T1000 (cell line): ENCODE measurements around the gene LBH.

ENCODE experiments used
- DNase-seq: peaks from one replicate; lab custom pipeline; 2025; ENCODE audit warnings: mixed read lengths; lab: John Stamatoyannopoulos, UW

The LBH gene

DNA sequence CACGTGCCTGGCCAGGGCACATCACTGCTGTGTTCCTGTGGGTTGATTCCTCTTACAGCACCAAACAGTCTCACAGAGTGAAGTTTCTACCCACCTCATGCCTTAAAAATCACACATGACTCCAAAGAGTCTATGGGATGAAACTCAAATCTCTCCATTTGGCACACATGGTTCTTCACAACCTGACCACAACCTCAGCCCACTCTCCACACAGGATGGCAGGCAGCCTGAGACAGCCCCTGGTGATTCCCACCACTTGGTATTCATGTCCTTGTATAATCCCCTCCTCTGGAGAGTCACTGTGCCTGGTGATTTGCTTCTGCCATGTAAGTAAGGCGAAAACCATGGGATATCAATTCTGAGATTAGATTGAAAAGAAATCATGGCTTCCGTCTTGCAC is 46.2 kb downstream of the LBH start:
- DNase-seq = no peak

DNA sequence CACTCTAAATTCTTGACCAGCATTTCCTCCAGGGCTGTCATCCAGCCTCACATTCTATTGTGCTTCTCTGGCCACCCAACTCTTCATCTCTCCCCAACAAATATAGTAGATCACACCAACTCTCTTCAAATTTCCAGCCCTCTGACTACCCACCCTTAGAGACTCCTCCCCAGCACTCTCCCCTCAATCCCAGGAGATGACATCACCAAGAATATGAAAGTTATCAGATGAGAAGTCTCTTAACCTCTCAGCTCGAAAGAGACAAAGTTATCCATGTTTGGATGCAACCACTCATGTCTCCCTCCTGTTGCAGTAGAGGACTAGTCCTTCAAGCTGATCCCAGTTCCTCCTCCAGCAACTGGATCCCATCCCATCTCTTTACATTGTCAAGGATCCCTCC is 47.1 kb downstream of the LBH start:
- no peak for DNase-seq

DNA sequence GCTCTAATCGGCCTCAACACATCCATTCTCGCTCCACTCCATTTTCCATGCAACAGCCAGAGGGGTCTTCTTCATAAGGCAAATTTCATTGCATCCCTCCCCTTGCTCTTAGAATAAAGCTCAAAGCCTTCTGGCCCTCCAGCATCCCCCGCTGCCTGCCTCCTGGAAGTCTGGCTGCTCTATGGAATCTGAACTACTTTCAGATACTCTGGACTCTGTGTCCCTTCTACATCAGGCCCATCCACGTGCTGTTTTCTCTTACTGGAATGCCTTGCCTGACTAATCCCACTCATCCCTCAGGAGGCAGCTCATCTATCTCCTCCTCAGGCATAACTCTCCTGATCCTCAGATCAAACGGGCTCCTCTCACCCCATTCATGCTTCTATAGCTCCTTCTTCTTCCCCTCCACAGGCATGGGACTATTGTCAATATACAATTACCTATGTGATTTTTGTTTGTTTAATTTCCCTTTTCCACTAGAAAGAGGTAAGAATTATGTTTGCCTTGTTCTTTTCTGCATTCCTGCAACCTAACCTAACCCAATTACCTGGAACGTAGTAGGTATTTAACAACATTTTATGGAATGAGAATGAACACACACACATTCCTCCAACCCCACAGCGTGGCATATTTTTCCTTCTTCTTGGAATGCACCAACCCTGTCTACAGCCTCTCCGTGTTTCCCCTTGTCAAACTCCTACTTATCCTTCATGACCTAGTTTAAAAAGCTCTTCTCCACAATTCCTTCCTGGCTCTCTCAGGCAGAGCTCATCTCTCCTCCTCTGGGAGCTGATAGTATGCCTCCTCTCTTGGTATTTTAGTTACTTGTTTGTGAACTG is 49.5 kb downstream of the LBH start:
- DNase-seq = no peak

DNA sequence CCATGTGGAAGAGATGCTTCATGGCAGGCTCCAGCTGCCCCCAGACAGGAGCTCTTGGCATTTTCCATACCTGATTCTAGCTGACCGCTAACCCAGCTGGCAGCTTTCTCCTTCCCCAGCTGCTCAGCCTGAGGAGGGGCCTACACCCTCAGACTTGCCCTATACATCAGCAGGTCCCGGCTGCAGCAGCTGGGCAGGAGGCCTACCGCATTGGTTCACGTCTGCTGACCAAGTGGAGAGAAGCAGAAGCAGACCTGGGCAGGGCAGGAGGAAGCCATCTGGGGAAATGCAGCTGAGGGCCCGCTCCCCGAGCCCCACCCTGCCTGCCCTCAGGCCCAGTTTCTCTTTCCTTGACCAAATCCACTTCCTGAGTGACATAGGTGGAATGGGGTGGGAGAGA is 50.7 kb downstream of the LBH start:
- no peak for DNase-seq

DNA sequence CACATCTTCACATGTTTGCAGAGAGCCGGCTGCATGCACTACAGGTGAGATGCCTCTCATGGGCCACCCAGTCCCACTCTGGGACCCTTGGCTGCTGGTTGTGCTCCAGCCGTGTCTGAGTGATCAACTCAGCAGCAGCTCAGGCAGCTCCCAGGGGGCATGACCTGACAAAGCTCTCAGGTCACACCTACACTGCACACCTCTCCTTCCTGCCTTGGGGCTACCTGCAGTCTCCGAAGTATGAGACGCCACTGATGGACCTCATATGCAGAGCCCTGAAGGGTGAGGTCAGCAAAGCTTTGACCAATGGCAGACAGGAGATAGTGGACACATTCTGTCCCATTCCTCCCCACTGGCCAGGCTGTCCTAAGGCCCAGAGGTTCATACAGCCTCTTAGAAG is 51.4 kb downstream of the LBH start:
- DNase-seq = no peak

DNA sequence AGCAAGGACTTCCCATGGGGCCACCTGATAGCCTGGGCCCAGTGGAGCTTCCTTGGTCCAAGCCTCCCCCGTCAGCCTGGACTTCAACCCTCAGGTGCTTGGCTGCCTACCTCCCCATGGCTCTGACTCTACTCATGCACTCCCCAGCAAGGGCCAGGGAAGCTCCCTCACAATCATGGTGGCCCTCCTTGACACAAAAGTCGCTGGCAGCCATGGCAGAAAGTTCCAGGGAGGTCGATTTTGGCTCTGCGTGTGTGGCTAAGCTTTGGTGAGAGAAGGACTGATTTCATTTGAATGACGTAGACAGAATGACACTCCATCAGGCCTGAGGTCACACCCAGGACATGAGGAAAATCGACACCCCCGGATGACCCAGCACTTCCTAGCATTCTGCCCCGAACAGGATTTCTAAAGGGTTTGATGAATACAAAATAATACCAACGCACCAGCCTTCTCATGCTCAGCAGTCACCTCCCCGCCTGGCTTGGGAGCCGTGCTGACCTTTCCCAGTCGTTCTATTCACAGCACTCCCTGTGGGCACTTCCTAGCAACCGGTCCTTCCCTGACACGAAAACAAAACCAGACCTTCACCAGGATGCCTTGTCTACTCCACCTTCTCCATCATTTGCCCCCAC is 52.7 kb downstream of the LBH start:
- no peak for DNase-seq

DNA sequence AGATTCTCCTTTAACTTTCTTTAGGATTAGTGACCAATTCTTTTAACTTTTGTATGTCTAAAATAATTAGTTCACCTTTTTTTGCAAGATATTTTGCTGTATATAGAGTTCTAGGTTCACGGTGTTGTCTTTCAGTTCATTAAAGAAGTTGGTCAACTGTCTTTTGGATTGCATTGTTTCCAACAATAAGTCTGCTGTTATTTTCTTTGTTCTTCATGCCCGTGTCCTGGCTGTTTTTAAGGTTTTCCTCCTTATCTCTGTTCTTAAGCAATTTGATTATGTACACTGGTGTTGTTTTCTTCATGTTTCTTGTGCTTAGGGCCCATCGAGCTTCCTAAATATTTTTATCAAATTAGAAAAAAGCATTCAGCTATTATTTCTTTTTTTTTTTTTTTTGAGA is 54.4 kb downstream of the LBH start:
- no peak for DNase-seq

DNA sequence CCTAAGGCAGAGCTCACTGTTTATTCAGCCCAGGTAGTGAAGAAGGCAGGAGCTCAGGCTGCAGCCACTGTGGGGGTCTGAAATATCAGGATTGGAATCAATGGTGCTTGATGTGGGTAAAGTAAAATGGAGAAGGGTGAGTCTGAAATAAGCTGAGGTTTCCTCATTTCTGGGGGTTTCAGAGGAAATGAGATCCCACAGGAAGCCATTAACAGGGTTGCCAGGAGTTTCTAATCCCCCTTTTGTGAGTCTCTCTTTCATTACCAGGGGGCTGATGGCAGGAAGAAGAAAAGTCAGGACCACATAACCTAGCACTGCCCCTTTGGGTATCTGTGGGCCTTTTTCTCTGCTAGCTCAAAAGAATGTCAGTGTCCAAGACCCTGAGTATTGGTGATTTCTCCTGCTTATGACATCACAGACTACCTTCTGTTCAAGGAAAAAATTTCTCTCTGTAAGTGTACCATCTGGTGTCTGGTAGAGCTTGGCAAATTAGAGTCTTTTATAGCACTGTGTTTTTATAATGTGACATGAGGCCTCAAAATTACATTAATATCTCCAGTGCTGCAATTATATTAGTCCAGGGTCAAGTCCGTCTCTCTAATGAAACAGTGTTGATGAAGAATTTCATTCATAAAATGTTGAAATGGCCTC is 56.0 kb downstream of the LBH start:
- no peak for DNase-seq

DNA sequence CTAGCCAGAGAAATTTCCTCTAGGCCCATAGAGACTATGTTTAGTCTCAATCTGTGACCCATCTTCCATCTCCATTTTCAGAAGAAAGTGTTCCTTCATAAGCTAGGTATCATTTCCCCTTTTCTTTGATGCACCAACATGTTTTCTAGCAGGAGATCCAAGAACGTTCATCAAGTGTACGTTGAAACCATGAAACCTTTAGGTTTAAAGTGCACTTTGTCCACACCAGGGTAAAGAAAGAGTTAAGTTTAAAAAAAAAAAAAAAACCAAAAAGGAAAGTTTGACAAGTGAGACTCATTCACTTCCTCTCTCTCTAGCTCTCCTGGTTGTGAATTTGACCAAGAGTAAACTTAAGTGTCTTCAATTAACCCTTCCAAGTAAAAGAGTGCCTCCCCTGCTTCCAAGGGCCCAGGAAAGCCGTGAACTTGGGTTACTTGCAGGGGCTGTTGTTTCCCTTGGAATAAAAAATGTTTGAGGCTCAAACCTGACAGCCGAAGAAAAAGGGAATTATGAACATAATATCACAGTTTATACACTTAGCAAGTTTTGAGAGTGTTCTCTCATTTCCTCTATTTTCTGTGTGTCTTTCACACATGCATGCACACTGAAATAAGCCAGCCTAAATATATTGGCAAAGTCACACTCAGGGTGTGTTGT is 56.7 kb downstream of the LBH start:
- DNase-seq = no peak

DNA sequence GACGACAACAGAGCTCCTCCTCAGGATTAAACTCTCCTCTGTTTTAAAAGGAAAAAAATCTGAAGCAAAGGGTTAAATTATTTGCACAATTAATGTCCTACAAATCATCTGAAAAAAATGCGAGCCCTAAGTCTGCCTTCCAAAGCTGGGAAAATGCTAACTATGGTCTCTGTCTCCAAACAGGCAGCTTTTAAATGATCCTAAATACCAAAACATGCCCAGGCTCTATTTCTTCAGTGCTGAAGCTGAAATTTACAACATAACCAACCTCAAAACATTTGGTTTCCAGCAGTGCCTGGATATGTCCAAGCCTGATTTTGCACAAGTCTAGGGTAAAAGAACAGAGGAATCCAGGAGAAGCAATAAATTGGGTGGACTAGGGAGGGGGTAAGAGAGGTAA is 57.2 kb downstream of the LBH start:
- DNase-seq = no peak

DNA sequence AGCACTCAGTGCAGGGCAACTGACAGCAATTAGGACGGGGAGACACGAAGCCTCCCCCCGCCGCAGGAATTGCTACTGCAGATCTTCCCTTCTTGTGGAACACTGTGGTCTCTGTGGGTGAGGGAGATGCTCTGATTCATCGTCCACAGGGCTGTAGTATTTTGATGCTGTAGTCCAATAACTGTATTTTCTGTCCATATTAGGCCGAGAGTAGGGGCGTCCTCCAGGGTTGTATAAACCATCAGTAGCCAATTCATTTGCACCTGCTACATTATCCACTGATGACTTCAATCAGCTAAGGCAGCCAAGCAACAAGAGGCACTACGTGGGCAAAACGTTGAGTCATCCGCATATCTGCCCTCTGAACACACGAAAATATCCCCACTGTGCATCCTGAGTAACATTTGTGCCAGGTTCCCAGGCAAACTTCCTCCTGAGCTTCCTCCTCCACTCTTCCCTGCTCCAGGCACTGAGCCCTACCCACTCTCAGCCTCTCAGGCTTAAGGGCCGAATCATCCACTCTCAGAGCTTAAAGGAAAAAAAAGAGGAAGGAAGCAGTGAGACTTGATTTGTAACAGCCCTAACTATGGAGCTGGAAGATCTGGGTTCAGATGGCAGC is 62.1 kb downstream of the LBH start:
- peak; percentile 72 for DNase-seq

DNA sequence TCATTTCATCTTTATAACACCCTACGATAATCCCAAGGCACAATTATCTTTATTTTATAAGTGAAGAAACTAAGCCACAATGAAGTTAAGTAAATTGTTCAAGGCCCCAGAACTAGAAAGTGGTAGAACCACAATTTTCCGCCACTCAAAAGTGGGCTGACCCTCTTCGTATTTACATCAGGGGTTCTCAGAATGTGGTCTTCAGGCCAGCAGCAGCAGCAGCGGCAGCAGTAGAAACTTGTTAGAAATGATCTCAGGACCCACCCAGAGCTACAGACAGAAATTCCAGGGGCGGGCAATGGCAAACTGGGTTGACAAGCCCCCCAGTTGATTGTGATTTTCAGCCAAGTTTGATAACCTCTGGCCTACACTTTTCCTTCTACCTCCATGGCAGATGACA is 62.8 kb downstream of the LBH start:
- no peak for DNase-seq

DNA sequence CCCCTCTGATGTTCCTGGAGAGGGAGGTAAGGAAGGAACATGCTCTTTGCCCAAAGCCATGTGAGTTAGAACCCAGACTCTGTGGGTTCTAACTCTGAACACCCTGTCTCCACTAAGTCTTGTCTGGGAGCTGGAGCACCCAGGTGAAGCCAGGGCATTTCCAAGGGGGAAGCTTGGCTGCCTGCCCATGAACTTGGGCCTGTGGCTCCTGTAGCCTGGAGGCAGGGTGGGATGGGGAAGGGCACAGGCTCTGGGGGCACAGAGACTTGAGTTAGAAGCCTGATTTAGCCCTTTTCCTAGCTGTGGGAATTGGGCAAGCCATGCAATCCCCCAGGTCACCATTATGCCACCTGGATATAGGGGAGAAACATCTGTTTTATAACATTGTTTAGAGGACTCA is 65.2 kb downstream of the LBH start:
- no peak for DNase-seq

DNA sequence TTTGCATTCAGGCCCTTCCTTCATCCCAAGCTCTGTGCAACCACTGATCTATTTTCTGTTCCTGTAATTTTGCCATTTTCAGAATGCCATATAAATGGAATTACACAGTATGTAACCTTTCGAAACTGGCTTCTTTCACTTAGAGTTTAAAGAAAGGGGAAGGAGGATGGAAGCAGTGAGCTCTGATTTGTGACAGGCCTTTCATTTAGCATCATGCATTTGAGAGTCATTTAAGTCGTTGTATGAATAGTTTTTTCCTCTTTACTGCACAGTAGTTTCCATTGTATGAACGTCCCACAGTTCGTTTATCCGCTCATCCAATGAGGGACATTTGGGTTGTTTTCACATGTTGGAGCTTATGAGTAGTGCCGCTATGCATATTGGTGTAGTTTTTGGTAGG is 67.0 kb downstream of the LBH start:
- no peak for DNase-seq

DNA sequence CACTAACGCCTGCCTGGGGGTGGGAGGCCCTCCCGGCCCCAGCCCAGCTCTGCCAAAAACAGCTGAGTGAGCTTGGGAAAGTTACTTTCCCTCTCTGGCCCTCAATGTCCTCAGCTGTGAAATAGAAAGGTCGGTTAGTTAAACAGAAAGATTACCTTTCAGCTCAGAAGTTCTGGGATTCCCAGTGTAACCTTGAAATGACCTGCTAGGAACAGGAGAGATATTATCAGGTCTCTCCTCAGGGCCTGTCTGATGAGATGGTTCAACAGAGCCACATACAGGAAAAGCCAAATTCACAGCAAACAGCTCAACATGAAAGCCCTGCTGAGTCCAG is 68.8 kb downstream of the LBH start:
- no peak for DNase-seq

DNA sequence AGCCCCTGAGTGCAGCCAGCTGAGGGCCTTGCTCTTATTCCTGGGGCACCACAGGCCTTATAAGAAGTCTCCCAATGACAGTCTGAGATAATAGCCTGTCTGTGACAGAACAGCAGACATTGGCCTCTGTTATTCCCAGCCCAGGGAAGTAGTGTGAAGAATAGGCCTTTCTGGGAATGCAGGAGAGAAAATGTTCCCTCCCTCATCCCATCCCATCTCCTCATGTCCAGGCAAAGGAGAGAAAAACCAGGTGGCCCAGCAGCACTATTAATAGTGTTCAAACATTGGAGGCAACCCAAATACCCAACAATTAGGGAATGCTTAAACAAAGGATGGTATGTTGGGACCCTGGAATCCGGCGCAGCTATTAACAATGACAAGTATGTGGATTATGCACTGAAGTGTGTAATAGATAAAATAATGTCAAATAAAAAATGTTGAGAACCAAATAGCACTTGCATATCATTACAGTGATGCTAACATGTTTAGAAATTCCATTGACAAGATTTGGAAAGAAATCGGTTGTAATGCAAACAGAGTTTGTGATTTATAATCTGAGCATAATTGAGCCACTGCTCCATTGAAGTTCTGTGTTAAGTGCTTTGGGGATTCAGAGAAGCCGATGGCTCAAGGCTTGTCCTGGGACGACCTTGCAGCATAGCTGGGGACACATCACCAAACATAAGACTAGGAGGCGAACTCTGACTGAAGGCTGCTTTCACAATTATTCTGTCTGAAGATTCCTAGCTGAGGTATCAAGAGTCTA is 69.3 kb downstream of the LBH start:
- no peak for DNase-seq

DNA sequence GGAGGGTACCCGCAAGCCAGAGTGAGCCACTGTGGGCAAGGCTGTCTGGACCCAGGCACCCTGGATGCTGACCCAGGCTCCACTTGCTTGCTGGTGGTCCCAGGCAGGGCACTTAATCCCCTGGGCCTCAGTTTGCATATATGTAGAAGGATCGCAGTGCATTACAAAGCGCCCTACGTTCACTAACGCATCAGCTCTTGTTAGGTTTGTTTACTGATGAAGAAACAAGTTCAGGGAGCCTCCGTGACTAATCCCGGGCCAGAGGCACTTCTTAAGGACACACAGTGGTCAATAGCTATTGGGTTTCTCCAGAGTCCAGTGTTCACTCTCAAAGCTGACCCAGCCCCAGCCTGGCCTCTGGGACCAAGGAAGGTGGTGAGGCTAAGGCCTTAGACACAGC is 70.2 kb downstream of the LBH start:
- no peak for DNase-seq

DNA sequence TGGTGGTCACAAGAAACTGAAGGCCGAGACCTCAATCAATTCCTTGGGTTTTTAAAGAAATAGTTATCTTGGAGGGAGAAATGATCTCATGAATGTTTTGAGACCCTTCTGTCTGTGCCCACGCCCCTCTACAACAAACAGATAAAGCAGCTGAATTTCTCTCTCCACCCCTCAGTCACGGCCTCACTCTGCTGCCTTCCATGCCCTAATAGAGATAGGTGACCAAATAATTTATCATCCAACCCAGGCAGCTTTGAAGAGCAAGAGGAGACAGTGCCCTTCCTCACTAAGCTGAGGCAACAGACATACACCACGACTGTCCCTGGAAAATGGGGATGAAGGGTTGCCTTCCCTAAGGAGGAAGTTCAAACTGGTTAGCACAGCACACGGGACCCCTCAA is 71.2 kb downstream of the LBH start:
- no peak for DNase-seq

DNA sequence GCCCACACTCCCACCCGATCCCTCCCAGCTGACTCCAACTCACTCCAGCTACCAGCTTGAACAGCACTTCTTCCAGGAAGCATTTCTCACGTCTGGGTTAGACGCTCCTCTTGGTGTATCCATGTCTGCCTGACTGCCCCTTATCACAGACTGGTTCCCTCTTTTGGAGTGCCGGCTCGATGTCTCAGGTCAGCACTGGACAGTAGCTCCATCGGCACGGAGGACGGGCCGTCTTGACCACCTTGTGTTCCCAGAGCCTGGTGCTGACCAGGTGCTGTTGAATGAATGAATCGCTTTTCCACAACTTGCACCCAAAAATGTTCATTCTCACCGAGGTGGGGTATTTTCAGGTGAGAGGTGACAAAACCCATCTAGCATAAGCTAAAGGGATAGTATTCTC is 71.8 kb downstream of the LBH start:
- no peak for DNase-seq

DNA sequence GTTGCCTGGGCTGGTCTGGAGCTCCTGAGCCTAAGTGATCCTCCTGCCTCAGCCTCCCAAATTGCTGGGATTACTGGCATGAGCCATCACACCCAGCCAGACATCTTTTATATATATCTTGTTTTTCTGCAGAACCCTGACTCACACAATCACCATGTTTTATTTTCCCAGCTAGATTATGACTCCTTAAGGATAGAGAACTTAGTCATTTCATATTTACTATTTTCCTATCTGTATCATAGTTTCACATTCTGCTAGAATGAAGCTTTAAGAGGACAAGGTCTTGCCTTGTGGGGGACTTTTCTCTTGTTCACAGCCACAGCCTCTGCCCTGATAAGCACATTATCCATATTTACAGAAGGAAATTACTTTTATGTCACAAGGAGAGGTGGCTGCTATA is 73.9 kb downstream of the LBH start:
- no peak for DNase-seq

DNA sequence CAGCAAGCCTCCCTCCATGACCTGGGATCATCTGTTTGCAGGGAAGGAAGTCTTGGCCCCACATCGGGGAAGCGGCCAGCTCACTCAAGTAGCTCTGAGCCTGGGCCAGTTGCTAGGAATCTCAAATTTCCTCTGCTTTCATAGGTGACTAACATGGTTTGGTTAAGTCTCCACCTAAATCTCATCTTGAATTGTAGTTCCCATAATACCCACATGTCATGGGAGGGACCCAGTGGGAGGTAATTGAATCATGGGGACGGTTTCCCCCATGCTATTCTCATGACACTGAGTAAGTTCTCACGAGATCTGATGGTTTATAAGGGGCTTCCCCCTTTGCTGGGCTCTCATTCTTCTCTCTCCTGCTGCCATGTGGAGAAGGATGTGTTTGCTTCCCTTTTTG is 75.2 kb downstream of the LBH start:
- DNase-seq = no peak

DNA sequence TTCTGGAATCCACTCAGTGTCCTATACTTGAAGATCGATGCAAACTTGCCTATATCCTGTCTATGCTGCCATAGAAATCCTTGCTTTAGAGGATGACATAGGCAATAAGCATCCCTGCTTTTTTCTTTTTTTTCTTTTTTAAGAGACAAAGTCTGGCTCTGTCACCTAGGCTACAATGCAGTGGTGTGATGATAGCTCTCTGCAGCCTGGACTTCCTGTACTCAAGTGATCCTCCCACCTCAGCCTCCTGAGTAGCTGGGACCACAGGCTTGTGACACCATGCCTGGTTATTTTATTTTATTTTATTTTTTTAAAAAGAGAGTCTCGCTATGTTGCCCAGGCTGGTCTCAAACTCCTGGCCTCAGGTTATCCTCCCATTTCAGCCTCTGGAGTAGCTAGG is 76.9 kb downstream of the LBH start:
- no peak for DNase-seq
